ENCODE data around the gene KDM2B. TPM values are rescaled to one million over a fixed set of nuclear protein-coding genes. Genes with fewer than 3 reads are reported as not detected.

Gene KDM2B
- total and polyA plus RNA-seq, 2 donors (not counting 1 experiment from before 2014, with no cell fraction given) = 108 to 126 TPM

DNA sequence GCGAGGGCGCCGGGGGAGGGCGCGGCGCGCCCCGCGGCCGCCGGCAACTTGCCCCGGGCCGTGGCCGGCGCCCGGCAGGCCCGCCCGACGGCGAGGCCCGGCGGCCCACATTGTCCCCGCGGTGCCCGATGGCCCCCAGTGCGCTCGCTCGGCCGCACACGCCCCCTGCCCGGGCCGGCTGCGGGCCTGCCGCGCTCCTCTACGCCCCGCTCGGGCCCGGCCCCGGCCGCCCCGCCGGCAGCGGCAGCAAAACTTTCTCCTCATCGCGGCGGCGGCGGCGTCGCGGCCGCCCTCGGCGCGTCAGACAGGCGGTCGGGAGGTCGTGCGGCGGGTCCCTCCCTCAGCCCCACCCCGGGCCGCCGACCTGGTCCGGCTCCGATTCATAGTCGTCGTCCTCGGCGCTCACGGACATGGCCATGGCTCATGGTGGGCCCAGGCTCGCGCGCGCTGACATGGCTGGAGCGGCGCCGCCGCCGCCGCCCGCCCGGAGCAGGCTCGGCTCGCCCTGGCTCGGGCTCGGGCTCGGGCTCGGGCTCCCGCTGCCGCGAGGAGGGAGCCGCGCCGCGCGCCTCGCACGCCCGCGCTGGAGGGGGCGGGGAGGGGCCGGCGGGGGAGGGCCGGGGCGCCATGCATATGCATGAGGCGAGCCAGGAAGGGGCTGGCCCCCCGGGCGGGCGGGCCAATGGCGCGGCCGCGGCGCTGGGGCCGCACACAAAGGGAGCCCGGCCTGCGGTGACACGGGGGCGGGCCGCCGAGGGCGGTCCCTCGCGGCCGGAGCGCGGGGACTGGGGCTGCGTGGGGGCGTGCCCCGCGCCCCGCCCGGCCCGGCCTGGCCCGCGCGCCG lies 113.8 kb downstream of the KDM2B start:
- Histone ChIP-seq H3K9ac (ENCODE audit: low read length) (peak overlapping the region; percentile 70), H2AFZ (ENCODE audit: insufficient read depth, low read depth, low read length, poor library complexity, severe bottlenecking) (peak overlapping the region; percentile 70), H3K27ac (ENCODE audit: low read length in 2 of 2) (peak overlapping the region in 1 of 2 donors; percentile 62), H3K4me3 (ENCODE audit: control extremely low read depth in 1 of 5, extremely low read depth in 1 of 5, insufficient read depth in 1 of 5, low read depth in 2 of 5, low read length in 4 of 5) (peak overlapping the region in 4 of 5 experiments; percentile 77 to 97 (median 80)), H3K36me3 (replicated peaks in 1 of 2; ENCODE audit: control extremely low read depth in 1 of 2, control insufficient read depth in 1 of 2, extremely low read depth in 1 of 2, insufficient read depth in 2 of 2, low read length in 1 of 2) (peaks cover 0 to 9% of the 10 kb centered on the region in 2 experiments), H3K27me3 (replicated peaks in 1 of 4; ENCODE audit: control extremely low read depth in 1 of 4, control insufficient read depth in 3 of 4, insufficient read depth in 4 of 4, low read length in 3 of 4) (no peaks in the 10 kb centered on the region), H3K79me2 (ENCODE audit: control insufficient read depth, insufficient read depth, low read length) (peaks cover 34% of the 10 kb centered on the region), H3K9me3 (ENCODE audit: control extremely low read depth in 1 of 3, control insufficient read depth in 2 of 3, insufficient read depth in 1 of 3, low read length in 2 of 3) (no peaks in the 10 kb centered on the region), H3K4me1 (ENCODE audit: control insufficient read depth in 2 of 2, insufficient read depth in 2 of 2, low read length in 2 of 2) (peaks cover 23 to 47% of the 10 kb centered on the region in 2 donors), H3K4me2 (replicated peaks; ENCODE audit: low read depth, low read length, poor library complexity, severe bottlenecking) (peak overlapping the region; percentile 92), H4K20me1 (ENCODE audit: control insufficient read depth, insufficient read depth, low read length, poor library complexity, severe bottlenecking) (peaks cover 43% of the 10 kb centered on the region)
- CTCF ChIA-PET = interaction anchor here (1.3 to 2.1 kb wide), 3 partner anchors 10 to 28 kb away, joined by 4 to 15 read pairs (median 7); no protein-coding TSS in a partner anchor
- Mint-ChIP-seq H3K27me3 (no peaks in the 10 kb centered on the region), H3K4me1 (peaks cover 59% of the 10 kb centered on the region), H3K27ac (peak overlapping the region; percentile 46), H3K4me3 (peak overlapping the region; percentile 49), H3K9me3 (ENCODE audit: insufficient read depth) (no peaks in the 10 kb centered on the region)
- TF ChIP-seq, protein P1, sequence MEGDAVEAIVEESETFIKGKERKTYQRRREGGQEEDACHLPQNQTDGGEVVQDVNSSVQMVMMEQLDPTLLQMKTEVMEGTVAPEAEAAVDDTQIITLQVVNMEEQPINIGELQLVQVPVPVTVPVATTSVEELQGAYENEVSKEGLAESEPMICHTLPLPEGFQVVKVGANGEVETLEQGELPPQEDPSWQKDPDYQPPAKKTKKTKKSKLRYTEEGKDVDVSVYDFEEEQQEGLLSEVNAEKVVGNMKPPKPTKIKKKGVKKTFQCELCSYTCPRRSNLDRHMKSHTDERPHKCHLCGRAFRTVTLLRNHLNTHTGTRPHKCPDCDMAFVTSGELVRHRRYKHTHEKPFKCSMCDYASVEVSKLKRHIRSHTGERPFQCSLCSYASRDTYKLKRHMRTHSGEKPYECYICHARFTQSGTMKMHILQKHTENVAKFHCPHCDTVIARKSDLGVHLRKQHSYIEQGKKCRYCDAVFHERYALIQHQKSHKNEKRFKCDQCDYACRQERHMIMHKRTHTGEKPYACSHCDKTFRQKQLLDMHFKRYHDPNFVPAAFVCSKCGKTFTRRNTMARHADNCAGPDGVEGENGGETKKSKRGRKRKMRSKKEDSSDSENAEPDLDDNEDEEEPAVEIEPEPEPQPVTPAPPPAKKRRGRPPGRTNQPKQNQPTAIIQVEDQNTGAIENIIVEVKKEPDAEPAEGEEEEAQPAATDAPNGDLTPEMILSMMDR (IDR thresholded peaks at IDR 0.05) = no peak
- TF ChIP-seq EZH2 (IDR thresholded peaks at IDR 0.05; ENCODE audit: borderline replicate concordance, insufficient read depth, low read depth, low read length, poor library complexity, severe bottlenecking) = no peak
- intact Hi-C loops (cut with micrococcal nuclease) = loop anchor here (1.0 to 5.0 kb wide), 8 partner anchors 42 to 612 kb away; partner anchors contain the start of genes CAMKK2, MLXIP, ORAI1 and RHOF
- DNase-seq (no peak), ATAC-seq (ENCODE audit: low read depth) (peak; percentile 85)
- POLR2A ChIA-PET = interaction anchor here (1.4 kb wide), 1 partner anchor 160 kb away, joined by 4 read pairs; no protein-coding TSS in a partner anchor
- WGBS (ENCODE audit: insufficient coverage) = under 1% methylated on average over 139 of the region's 139 CpGs
